MM.1S (cell line): ENCODE data around the gene NLE1.

Experiments used
- DNase-seq: peaks from one replicate; pipeline ENCODE4 v3.0.0-alpha.2; 2015
- H2AFZ ChIP-seq: fragments of 300-600 bp; sonication (generic); 2 replicates; pipeline ENCODE4 v1.6.0; 2016; ENCODE audit warnings: antibody characterized with exemption, low read length
- H3F3A ChIP-seq: fragments of 300-600 bp; sonication (generic); 2 replicates; pipeline ENCODE4 v1.6.1; 2016; ENCODE audit warnings: mild to moderate bottlenecking, antibody characterized with exemption, low read length, moderate library complexity, mixed read lengths; ENCODE audit not compliant: insufficient read depth
- H3K27ac ChIP-seq: fragments of 300-600 bp; sonication (generic); 2 replicates; pipeline ENCODE4 v1.5.1; 2016; ENCODE audit warnings: mild to moderate bottlenecking, low read length
- H3K27me3 ChIP-seq: fragments of 300-600 bp; sonication (generic); replicated peaks from 2 replicates; pipeline ENCODE4 v1.6.0; 2016; ENCODE audit warnings: low read length; ENCODE audit not compliant: insufficient read depth
- H3K36me3 ChIP-seq: fragments of 300-600 bp; sonication (generic); replicated peaks from 2 replicates; pipeline ENCODE4 v1.6.1; 2016; ENCODE audit warnings: mild to moderate bottlenecking, low read length, mixed read lengths; ENCODE audit not compliant: insufficient read depth
- H3K4me1 ChIP-seq: fragments of 300-600 bp; sonication (generic); 2 replicates; pipeline ENCODE4 v1.6.1; 2016; ENCODE audit warnings: low read length, mixed read lengths
- H3K4me2 ChIP-seq: fragments of 300-600 bp; sonication (generic); 2 replicates; pipeline ENCODE4 v1.6.0; 2016; ENCODE audit warnings: low read depth, low read length
- H3K4me3 ChIP-seq: fragments of 300-600 bp; sonication (generic); 2 replicates; pipeline ENCODE4 v1.5.1; 2016; ENCODE audit warnings: low read length, mixed read lengths
- H3K79me2 ChIP-seq: fragments of 300-600 bp; sonication (generic); 2 replicates; pipeline ENCODE4 v1.6.1; 2016; ENCODE audit warnings: mixed run types, low read length, mixed read lengths
- H3K9ac ChIP-seq: fragments of 300-600 bp; sonication (generic); 2 replicates; pipeline ENCODE4 v1.6.1; 2016; ENCODE audit warnings: low read length, mixed read lengths
- H3K9me2 ChIP-seq: fragments of 300-600 bp; sonication (generic); replicated peaks from 2 replicates; pipeline ENCODE4 v1.6.1; 2016; ENCODE audit warnings: mild to moderate bottlenecking, low read length, mixed read lengths; ENCODE audit not compliant: insufficient read depth
- H3K9me3 ChIP-seq: fragments of 300-600 bp; sonication (generic); replicated peaks from 2 replicates; pipeline ENCODE4 v1.6.1; 2016; ENCODE audit warnings: mild to moderate bottlenecking, low read length, mixed read lengths; ENCODE audit not compliant: insufficient read depth
- H4K20me1 ChIP-seq: fragments of 300-600 bp; sonication (generic); 2 replicates; pipeline ENCODE4 v1.6.1; 2016; ENCODE audit warnings: mild to moderate bottlenecking, low read length, moderate library complexity, mixed read lengths; ENCODE audit not compliant: insufficient read depth
- EZH2 ChIP-seq: fragments of 300-600 bp; sonication (generic); optimal IDR thresholded peaks from 2 replicates; pipeline ENCODE3; 2017; ENCODE audit warnings: low read depth, mild to moderate bottlenecking, antibody characterized with exemption, low read length, mixed read lengths
- EZH2phosphoT487 ChIP-seq: fragments of 300-600 bp; sonication (generic); IDR thresholded peaks from 2 replicates; pipeline ENCODE4 v1.6.1; 2018; ENCODE audit warnings: antibody characterized with exemption, low read length
- TF ChIP-seq, protein P1 (sequence below): fragments of 300-600 bp; sonication (generic); IDR thresholded peaks from 2 replicates; pipeline ENCODE4 v1.5.1; 2016; ENCODE audit warnings: antibody characterized with exemption, low read length, mixed read lengths

The NLE1 gene

GRCh38 chr17:35159940-35160339 is 17.8 kb upstream of the NLE1 start:
- Histone ChIP-seq H3K27me3 (no peaks in the 10 kb centered on the region), H3K9me2 (no peaks in the 10 kb centered on the region), H3K4me1 (no peaks in the 10 kb centered on the region), H3K9me3 (no peaks in the 10 kb centered on the region), H3F3A (no peaks in the 10 kb centered on the region), H3K36me3 (no peaks in the 10 kb centered on the region), H3K79me2 (no peaks in the 10 kb centered on the region), H4K20me1 (no peaks in the 10 kb centered on the region), H3K4me3 (no peak overlapping the region), H3K27ac (no peak overlapping the region), H3K4me2 (no peak overlapping the region), H3K9ac (no peak overlapping the region), H2AFZ (no peak overlapping the region)
- no peak for DNase-seq
- TF ChIP-seq EZH2 (no peak), EZH2phosphoT487 (no peak)
- TF ChIP-seq, protein P1, sequence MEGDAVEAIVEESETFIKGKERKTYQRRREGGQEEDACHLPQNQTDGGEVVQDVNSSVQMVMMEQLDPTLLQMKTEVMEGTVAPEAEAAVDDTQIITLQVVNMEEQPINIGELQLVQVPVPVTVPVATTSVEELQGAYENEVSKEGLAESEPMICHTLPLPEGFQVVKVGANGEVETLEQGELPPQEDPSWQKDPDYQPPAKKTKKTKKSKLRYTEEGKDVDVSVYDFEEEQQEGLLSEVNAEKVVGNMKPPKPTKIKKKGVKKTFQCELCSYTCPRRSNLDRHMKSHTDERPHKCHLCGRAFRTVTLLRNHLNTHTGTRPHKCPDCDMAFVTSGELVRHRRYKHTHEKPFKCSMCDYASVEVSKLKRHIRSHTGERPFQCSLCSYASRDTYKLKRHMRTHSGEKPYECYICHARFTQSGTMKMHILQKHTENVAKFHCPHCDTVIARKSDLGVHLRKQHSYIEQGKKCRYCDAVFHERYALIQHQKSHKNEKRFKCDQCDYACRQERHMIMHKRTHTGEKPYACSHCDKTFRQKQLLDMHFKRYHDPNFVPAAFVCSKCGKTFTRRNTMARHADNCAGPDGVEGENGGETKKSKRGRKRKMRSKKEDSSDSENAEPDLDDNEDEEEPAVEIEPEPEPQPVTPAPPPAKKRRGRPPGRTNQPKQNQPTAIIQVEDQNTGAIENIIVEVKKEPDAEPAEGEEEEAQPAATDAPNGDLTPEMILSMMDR = no peak

DNA sequence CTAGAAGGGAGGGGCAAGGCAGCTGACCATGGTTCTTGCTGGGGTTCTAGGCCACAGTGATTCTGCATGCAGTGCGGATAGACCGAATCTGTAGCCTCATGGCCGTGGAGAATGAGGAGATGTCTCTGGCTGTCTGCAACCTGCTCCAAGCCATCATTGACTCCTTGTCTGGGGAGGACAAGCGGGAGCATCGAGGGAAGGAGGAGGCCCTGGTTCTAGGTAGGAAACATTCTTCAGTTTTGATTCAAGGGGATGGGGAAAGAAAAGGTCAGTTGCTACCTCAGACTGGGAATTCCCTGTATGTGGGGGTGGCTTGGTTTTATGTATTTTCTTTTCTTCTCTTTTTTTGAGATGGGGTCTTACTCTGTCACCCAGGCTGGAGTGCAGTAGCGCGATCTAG is 13.1 kb upstream of the NLE1 start:
- Histone ChIP-seq H3K27me3 (no peaks in the 10 kb centered on the region), H3K9ac (no peak overlapping the region), H3K4me3 (no peak overlapping the region), H3K27ac (no peak overlapping the region), H3K79me2 (no peaks in the 10 kb centered on the region), H3F3A (no peaks in the 10 kb centered on the region), H3K36me3 (no peaks in the 10 kb centered on the region), H4K20me1 (no peaks in the 10 kb centered on the region), H2AFZ (no peak overlapping the region), H3K9me3 (no peaks in the 10 kb centered on the region), H3K9me2 (no peaks in the 10 kb centered on the region), H3K4me1 (0 out of 2 replicates have a peak, but pooled peaks cover 4% of the 10 kb centered on the region), H3K4me2 (no peak overlapping the region)
- DNase-seq = no peak
- no peak for TF ChIP-seq EZH2phosphoT487
- TF ChIP-seq EZH2 = no peak
- TF ChIP-seq, protein P1 = no peak

DNA sequence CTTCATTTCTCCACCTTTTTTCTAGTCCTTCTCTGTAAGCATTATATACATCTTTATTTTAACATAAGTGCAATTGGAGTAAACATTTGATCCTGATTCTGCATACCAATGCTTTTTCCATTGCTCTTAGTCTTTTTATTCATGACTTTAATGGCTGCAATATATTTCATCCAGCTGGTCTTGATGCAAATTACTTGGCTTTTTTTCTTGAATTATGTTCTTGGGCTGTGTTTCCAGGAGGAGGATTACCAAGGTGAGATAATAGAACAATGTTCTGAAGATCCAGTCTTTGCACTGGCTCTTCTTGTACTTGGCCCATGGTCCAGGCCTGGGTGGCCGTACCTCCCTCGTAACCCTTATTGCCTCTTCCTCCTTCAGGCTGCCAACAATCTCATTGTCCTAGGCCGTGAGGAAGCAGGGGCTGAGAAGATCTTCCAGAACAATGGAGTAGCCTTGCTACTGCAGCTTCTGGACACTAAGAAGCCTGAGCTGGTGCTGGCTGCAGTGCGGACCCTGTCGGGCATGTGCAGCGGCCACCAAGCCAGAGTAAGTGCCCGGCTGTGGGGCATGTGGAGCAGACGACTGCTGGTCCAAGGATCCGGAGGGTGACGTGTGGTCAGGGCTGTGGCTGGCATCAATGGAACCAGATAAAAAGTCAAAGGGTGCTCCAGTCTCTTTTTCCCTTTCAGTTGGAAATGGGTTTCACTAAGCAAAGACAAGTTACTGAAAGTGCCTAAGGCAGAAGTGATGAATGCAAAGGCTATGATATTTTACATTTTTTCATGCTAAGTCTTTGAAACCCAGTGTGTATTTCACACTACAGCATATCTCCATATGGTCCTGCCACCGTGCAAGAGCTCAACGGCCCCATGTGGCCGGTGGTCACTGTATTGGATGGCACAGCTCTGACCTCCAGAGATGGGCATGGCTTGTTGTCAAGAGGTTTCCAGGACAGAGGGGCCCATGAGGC is 12.4 kb upstream of the NLE1 start:
- H3K4me3 ChIP-seq = no peak overlapping the region
- no peaks in the 10 kb centered on the region for H3K9me3 ChIP-seq
- H3K27ac ChIP-seq = no peak overlapping the region
- no peak overlapping the region for H3K9ac ChIP-seq
- no peaks in the 10 kb centered on the region for H3K27me3 ChIP-seq
- H3K36me3 ChIP-seq = no peaks in the 10 kb centered on the region
- no peaks in the 10 kb centered on the region for H3K9me2 ChIP-seq
- no peak overlapping the region for H2AFZ ChIP-seq
- H4K20me1 ChIP-seq = no peaks in the 10 kb centered on the region
- H3F3A ChIP-seq = no peaks in the 10 kb centered on the region
- H3K4me2 ChIP-seq = no peak overlapping the region
- peaks cover 9% of the 10 kb centered on the region for H3K4me1 ChIP-seq
- TF ChIP-seq EZH2phosphoT487 = no peak
- no peak for TF ChIP-seq EZH2
- TF ChIP-seq, protein P1 = no peak
- no peaks in the 10 kb centered on the region for H3K79me2 ChIP-seq
- no peak for DNase-seq
